ENCODE measurements around the gene MBNL3.

MBNL3 gene

DNA sequence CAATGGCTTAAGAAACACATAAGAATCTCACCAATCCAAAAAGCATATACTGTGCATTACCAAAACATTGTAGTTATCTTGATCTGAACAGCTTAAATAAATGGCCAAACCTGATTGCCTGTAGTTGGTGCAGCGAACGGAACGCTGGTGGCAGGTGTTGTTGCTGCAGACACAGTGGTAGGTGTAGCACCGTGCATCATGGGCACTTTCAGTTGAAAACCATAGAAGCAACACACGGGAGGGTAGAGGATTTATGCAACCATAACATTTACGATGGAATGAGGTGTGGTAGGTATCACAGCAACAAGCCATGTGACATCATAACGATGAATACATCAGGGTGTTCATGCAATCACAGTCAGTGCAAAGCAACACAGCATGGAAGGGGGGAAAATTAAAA, 106.8 kb downstream of the MBNL3 start:
- H3F3A ChIP-seq (ENCODE audit: insufficient read depth, low read length) = no peaks in the 10 kb centered on the region
- no peak overlapping the region for H2AFZ ChIP-seq (ENCODE audit: low read length)
- no peak overlapping the region for H3K4me2 ChIP-seq (ENCODE audit: low read length)
- H3K4me1 ChIP-seq (ENCODE audit: insufficient read depth, low read length, severe bottlenecking) = no peaks in the 10 kb centered on the region
- H3K27me3 ChIP-seq (ENCODE audit: insufficient read depth, low read length) = no peaks in the 10 kb centered on the region
- TF ChIP-seq EZH2 (IDR thresholded peaks at IDR 0.05; ENCODE audit: borderline replicate concordance, low read length) = no peak
- TF ChIP-seq, protein P1, sequence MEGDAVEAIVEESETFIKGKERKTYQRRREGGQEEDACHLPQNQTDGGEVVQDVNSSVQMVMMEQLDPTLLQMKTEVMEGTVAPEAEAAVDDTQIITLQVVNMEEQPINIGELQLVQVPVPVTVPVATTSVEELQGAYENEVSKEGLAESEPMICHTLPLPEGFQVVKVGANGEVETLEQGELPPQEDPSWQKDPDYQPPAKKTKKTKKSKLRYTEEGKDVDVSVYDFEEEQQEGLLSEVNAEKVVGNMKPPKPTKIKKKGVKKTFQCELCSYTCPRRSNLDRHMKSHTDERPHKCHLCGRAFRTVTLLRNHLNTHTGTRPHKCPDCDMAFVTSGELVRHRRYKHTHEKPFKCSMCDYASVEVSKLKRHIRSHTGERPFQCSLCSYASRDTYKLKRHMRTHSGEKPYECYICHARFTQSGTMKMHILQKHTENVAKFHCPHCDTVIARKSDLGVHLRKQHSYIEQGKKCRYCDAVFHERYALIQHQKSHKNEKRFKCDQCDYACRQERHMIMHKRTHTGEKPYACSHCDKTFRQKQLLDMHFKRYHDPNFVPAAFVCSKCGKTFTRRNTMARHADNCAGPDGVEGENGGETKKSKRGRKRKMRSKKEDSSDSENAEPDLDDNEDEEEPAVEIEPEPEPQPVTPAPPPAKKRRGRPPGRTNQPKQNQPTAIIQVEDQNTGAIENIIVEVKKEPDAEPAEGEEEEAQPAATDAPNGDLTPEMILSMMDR (IDR thresholded peaks at IDR 0.05; ENCODE audit: low read length) = no peak
- no peaks in the 10 kb centered on the region for H3K36me3 ChIP-seq (ENCODE audit: insufficient read depth, low read length)
- no peaks in the 10 kb centered on the region for H3K79me2 ChIP-seq (ENCODE audit: insufficient read depth, low read length)
- H3K9me3 ChIP-seq (ENCODE audit: low read length) = no peaks in the 10 kb centered on the region
- no peak overlapping the region for H3K4me3 ChIP-seq (ENCODE audit: low read depth, low read length, poor library complexity, severe bottlenecking)
- H3K9me2 ChIP-seq (ENCODE audit: low read depth, low read length) = no peaks in the 10 kb centered on the region
- H3K9ac ChIP-seq (ENCODE audit: low read length) = no peak overlapping the region
- no peak overlapping the region for H3K27ac ChIP-seq (ENCODE audit: low read depth, low read length, poor library complexity, severe bottlenecking)
- no peaks in the 10 kb centered on the region for H4K20me1 ChIP-seq (ENCODE audit: insufficient read depth, low read length)

DNA sequence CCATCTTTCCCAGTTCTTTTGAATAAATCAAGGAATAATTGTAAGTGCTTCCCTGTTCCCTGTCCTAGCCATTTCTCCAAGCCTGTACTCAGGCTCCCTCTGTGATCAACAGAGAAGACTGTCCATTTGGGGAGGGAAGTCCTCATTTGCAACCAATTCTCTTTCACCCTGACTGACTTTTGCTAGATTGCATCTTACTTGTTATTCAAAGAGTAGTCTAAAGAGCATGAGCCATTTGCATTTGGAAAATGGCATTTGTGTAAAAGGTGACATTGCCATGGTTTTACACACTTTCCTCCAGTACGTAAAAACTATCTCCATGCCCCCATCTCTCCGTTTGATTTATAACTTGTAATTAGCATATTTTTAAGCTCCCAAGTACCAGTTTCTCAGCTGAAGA, 110.6 kb downstream of the MBNL3 start:
- TF ChIP-seq EZH2 (IDR thresholded peaks at IDR 0.05; ENCODE audit: borderline replicate concordance, low read length) = no peak
- TF ChIP-seq, protein P1 (IDR thresholded peaks at IDR 0.05; ENCODE audit: low read length) = no peak
- H3F3A ChIP-seq (ENCODE audit: insufficient read depth, low read length) = no peaks in the 10 kb centered on the region
- H3K36me3 ChIP-seq (ENCODE audit: insufficient read depth, low read length) = no peaks in the 10 kb centered on the region
- H3K79me2 ChIP-seq (ENCODE audit: insufficient read depth, low read length) = no peaks in the 10 kb centered on the region
- H4K20me1 ChIP-seq (ENCODE audit: insufficient read depth, low read length) = no peaks in the 10 kb centered on the region
- no peaks in the 10 kb centered on the region for H3K9me2 ChIP-seq (ENCODE audit: low read depth, low read length)
- H3K4me1 ChIP-seq (ENCODE audit: insufficient read depth, low read length, severe bottlenecking) = no peaks in the 10 kb centered on the region
- no peak overlapping the region for H3K4me2 ChIP-seq (ENCODE audit: low read length)
- no peaks in the 10 kb centered on the region for H3K9me3 ChIP-seq (ENCODE audit: low read length)
- no peak overlapping the region for H3K4me3 ChIP-seq (ENCODE audit: low read depth, low read length, poor library complexity, severe bottlenecking)
- no peak overlapping the region for H3K27ac ChIP-seq (ENCODE audit: low read depth, low read length, poor library complexity, severe bottlenecking)
- H3K27me3 ChIP-seq (ENCODE audit: insufficient read depth, low read length) = no peaks in the 10 kb centered on the region
- no peak overlapping the region for H3K9ac ChIP-seq (ENCODE audit: low read length)
- no peak overlapping the region for H2AFZ ChIP-seq (ENCODE audit: low read length)

DNA sequence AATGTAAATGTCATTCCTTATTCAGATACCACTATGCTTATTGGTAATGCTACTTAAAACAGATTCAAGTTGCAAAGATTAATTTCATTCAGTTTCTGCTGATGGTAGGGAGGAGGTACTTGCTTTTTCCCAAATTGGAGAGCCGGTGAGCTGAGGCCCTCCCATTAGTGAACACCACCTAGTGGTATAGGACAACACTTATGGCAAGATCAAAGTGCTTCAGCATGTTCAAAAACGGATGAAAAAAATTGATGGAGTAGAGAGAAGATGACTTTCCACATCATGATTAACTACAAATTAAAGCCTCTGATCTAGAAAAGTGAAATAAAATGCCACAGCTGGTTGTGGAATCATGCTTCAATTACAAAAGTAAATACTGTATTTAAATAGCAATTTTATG, 112.9 kb downstream of the MBNL3 start:
- Histone ChIP-seq H3K27me3 (ENCODE audit: insufficient read depth, low read length) (no peaks in the 10 kb centered on the region), H3K4me1 (ENCODE audit: insufficient read depth, low read length, severe bottlenecking) (no peaks in the 10 kb centered on the region), H3F3A (ENCODE audit: insufficient read depth, low read length) (no peaks in the 10 kb centered on the region), H4K20me1 (ENCODE audit: insufficient read depth, low read length) (no peaks in the 10 kb centered on the region), H3K79me2 (ENCODE audit: insufficient read depth, low read length) (no peaks in the 10 kb centered on the region), H3K27ac (ENCODE audit: low read depth, low read length, poor library complexity, severe bottlenecking) (no peak overlapping the region), H2AFZ (ENCODE audit: low read length) (no peak overlapping the region), H3K9ac (ENCODE audit: low read length) (no peak overlapping the region), H3K36me3 (ENCODE audit: insufficient read depth, low read length) (no peaks in the 10 kb centered on the region), H3K4me3 (ENCODE audit: low read depth, low read length, poor library complexity, severe bottlenecking) (no peak overlapping the region), H3K9me3 (ENCODE audit: low read length) (no peaks in the 10 kb centered on the region), H3K9me2 (ENCODE audit: low read depth, low read length) (no peaks in the 10 kb centered on the region), H3K4me2 (ENCODE audit: low read length) (no peak overlapping the region)
- TF ChIP-seq, protein P1 (IDR thresholded peaks at IDR 0.05; ENCODE audit: low read length) = peak; percentile 30; the same call in 1 of the 2 replicates
- TF ChIP-seq EZH2 (IDR thresholded peaks at IDR 0.05; ENCODE audit: borderline replicate concordance, low read length) = no peak

Measured in OCI-LY1 (cell line).